ENCODE results near the gene IFNA8. TPM values are rescaled to one million over a fixed set of nuclear protein-coding genes. Genes with fewer than 3 reads are reported as not detected.

The IFNA8 gene
- total RNA-seq, 4 donors from 2014 or later = not detected

GRCh38 chr9:21383627-21384026 lies 25.3 kb upstream of the IFNA8 start:
- no peaks in the 10 kb centered on the region for H3K4me1 ChIP-seq
- H3K27ac ChIP-seq = no peak overlapping the region
- no peak for DNase-seq
- no peaks in the 10 kb centered on the region for H3K36me3 ChIP-seq
- intact Hi-C loops (cut with DNase I; ENCODE audit: low total_unique reads) = no loop called here
- no peak for TF ChIP-seq POLR2A (IDR thresholded peaks at IDR 0.05)
- TF ChIP-seq CTCF (IDR thresholded peaks at IDR 0.05) = no peak
- no peak overlapping the region for H3K4me3 ChIP-seq
- H3K9me3 ChIP-seq = no peaks in the 10 kb centered on the region
- peaks cover 0 to 4% of the 10 kb centered on the region in 2 donors for H3K27me3 ChIP-seq

- intact Hi-C loops (cut with DNase I; ENCODE audit: low total_unique reads) = no loop called here
- peaks cover 0 to 4% of the 10 kb centered on the region in 2 donors for H3K27me3 ChIP-seq
- TF ChIP-seq CTCF (IDR thresholded peaks at IDR 0.05) (no peak), POLR2A (IDR thresholded peaks at IDR 0.05) (no peak)
- H3K27ac ChIP-seq = no peak within 1 kb of the TSS
- H3K36me3 ChIP-seq = no peaks in the 10 kb centered on the region
- H3K4me1 ChIP-seq = no peaks in the 10 kb centered on the region
- H3K4me3 ChIP-seq = no peak within 1 kb of the TSS
- no peak for DNase-seq
- H3K9me3 ChIP-seq = no peaks in the 10 kb centered on the region
These were observed 23.7 kb upstream of the IFNA8 start, which contains the start of gene IFNA2 for GRCh38 chr9:21385131-21385670. Gene IFNA2 (minus strand): TSS chr9:21385398. CDS start chr9:21385329, 69 bp downstream.

GRCh38 chr9:21392270-21392669 lies 16.6 kb upstream of the IFNA8 start:
- peaks cover 0 to 8% of the 10 kb centered on the region in 2 donors for H3K27me3 ChIP-seq
- H3K4me3 ChIP-seq = no peak overlapping the region
- no peaks in the 10 kb centered on the region for H3K36me3 ChIP-seq
- intact Hi-C loops (cut with DNase I; ENCODE audit: low total_unique reads) = no loop called here
- DNase-seq = no peak
- no peak overlapping the region for H3K27ac ChIP-seq
- H3K9me3 ChIP-seq = no peaks in the 10 kb centered on the region
- TF ChIP-seq CTCF (IDR thresholded peaks at IDR 0.05) = no peak
- no peak for TF ChIP-seq POLR2A (IDR thresholded peaks at IDR 0.05)
- no peaks in the 10 kb centered on the region for H3K4me1 ChIP-seq

GRCh38 chr9:21395778-21396717 lies 12.9 kb upstream of the IFNA8 start:
- peaks cover 0 to 12% of the 10 kb centered on the region in 2 donors for H3K27me3 ChIP-seq
- intact Hi-C loops (cut with DNase I; ENCODE audit: low total_unique reads) = no loop called here
- peak overlapping the region; percentile 20 to 43 for H3K4me3 ChIP-seq
- H3K9me3 ChIP-seq = no peaks in the 10 kb centered on the region
- TF ChIP-seq CTCF (IDR thresholded peaks at IDR 0.05) (peak; percentile 50 to 69 (median 60)), POLR2A (IDR thresholded peaks at IDR 0.05) (no peak)
- H3K4me1 ChIP-seq = no peaks in the 10 kb centered on the region
- H3K27ac ChIP-seq = no peak overlapping the region
- no peaks in the 10 kb centered on the region for H3K36me3 ChIP-seq
- peak in 1 of 2 donors; percentile 37 for DNase-seq

GRCh38 chr9:21398955-21399489 lies 9.9 kb upstream of the IFNA8 start:
- H3K4me3 ChIP-seq = no peak overlapping the region
- no peak for TF ChIP-seq POLR2A (IDR thresholded peaks at IDR 0.05)
- no peak for TF ChIP-seq CTCF (IDR thresholded peaks at IDR 0.05)
- H3K36me3 ChIP-seq = no peaks in the 10 kb centered on the region
- intact Hi-C loops (cut with DNase I; ENCODE audit: low total_unique reads) = no loop called here
- H3K4me1 ChIP-seq = no peaks in the 10 kb centered on the region
- DNase-seq = no peak
- H3K27ac ChIP-seq = no peak overlapping the region
- no peaks in the 10 kb centered on the region for H3K9me3 ChIP-seq
- peaks cover 0 to 24% of the 10 kb centered on the region in 2 donors for H3K27me3 ChIP-seq
